GM12878 (cell line): ENCODE measurements around the gene IL21.

Experiments used
- BRCA1 ChIP-seq: IDR thresholded peaks from 2 replicates; pipeline ENCODE4 v1.6.1; 2011; ENCODE audit warnings: low read depth, low read length, improper control_type of control experiment
- MEF2A ChIP-seq: IDR thresholded peaks from 2 replicates; pipeline ENCODE4 v1.6.1; 2011; ENCODE audit warnings: low read depth, mild to moderate bottlenecking, low read length, moderate library complexity; ENCODE audit not compliant: insufficient read depth
- SMAD5 ChIP-seq: IDR thresholded peaks from 2 replicates; pipeline ENCODE4 v1.6.1; 2016; ENCODE audit warnings: antibody characterized with exemption, low read depth
- TF ChIP-seq, protein P1 (sequence below): fragments of 450-650 bp; IDR thresholded peaks from 2 replicates; pipeline ENCODE4 v1.6.1; 2017; ENCODE audit warnings: antibody characterized with exemption, mild to moderate bottlenecking, moderate library complexity
- TF ChIP-seq, protein P2 (sequence below), 3 experiments: IDR thresholded peaks in 2 of 3; conservative IDR thresholded peaks in 1 of 3; 2 replicates each; pipeline ENCODE4 v1.5.1; 2011; ENCODE audit warnings: low read depth in 3 of 3, low read length in 3 of 3, mild to moderate bottlenecking in 3 of 3, control low read depth in 2 of 3, moderate library complexity in 2 of 3, inconsistent platforms in 1 of 3, mixed read lengths in 1 of 3; ENCODE audit not compliant: control insufficient read depth in 2 of 3, insufficient read depth in 1 of 3; ENCODE audit errors: extremely low read depth in 1 of 3

DNA sequence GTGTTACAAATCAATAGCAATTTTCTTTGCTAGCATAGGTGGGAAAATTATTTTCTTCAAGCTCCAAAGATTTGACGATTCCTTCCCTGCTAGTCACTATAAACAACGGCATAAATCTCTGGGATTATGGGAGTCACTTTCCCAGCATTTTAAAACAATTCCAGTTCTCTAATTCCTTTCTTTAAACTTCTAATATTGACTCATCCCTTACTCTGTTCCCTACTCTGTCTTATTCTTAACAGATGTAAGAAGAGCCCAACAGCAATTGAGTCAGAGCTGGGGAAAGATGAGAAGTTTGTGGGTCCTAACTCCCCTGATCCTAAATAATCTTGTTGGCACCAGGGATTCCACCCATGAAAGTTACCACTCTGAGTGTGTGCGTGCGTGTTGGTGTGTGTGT is 47.4 kb upstream of the IL21 start:
- TF ChIP-seq, protein P1, sequence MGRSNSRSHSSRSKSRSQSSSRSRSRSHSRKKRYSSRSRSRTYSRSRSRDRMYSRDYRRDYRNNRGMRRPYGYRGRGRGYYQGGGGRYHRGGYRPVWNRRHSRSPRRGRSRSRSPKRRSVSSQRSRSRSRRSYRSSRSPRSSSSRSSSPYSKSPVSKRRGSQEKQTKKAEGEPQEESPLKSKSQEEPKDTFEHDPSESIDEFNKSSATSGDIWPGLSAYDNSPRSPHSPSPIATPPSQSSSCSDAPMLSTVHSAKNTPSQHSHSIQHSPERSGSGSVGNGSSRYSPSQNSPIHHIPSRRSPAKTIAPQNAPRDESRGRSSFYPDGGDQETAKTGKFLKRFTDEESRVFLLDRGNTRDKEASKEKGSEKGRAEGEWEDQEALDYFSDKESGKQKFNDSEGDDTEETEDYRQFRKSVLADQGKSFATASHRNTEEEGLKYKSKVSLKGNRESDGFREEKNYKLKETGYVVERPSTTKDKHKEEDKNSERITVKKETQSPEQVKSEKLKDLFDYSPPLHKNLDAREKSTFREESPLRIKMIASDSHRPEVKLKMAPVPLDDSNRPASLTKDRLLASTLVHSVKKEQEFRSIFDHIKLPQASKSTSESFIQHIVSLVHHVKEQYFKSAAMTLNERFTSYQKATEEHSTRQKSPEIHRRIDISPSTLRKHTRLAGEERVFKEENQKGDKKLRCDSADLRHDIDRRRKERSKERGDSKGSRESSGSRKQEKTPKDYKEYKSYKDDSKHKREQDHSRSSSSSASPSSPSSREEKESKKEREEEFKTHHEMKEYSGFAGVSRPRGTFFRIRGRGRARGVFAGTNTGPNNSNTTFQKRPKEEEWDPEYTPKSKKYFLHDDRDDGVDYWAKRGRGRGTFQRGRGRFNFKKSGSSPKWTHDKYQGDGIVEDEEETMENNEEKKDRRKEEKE: no peak
- no peak for TF ChIP-seq MEF2A
- no peak for TF ChIP-seq SMAD5
- TF ChIP-seq, protein P2, sequence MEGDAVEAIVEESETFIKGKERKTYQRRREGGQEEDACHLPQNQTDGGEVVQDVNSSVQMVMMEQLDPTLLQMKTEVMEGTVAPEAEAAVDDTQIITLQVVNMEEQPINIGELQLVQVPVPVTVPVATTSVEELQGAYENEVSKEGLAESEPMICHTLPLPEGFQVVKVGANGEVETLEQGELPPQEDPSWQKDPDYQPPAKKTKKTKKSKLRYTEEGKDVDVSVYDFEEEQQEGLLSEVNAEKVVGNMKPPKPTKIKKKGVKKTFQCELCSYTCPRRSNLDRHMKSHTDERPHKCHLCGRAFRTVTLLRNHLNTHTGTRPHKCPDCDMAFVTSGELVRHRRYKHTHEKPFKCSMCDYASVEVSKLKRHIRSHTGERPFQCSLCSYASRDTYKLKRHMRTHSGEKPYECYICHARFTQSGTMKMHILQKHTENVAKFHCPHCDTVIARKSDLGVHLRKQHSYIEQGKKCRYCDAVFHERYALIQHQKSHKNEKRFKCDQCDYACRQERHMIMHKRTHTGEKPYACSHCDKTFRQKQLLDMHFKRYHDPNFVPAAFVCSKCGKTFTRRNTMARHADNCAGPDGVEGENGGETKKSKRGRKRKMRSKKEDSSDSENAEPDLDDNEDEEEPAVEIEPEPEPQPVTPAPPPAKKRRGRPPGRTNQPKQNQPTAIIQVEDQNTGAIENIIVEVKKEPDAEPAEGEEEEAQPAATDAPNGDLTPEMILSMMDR (IDR thresholded peaks at IDR 0.05 in 2 of 3, conservative IDR thresholded peaks at IDR 0.05 in 1 of 3; ENCODE audit: control insufficient read depth in 2 of 3, extremely low read depth in 1 of 3, insufficient read depth in 1 of 3, low read depth in 3 of 3, low read length in 3 of 3): no peak
- no peak for TF ChIP-seq BRCA1
